GM06990 (cell line): ENCODE measurements around the gene CALU.

ENCODE experiments used
- DNase-seq: peaks from one replicate; pipeline ENCODE4 v3.0.0-alpha.2; 2011; ENCODE audit not compliant: insufficient read length; ENCODE audit errors: extremely low read depth
- H3K27me3 ChIP-seq: replicated peaks from 2 replicates; pipeline ENCODE4 v1.6.0; 2011; ENCODE audit warnings: low read length; ENCODE audit not compliant: control insufficient read depth, insufficient read depth
- H3K36me3 ChIP-seq: 2 replicates; pipeline ENCODE4 v1.5.1; 2011; ENCODE audit warnings: low read length; ENCODE audit not compliant: control insufficient read depth, insufficient read depth
- H3K4me3 ChIP-seq: replicated peaks from 2 replicates; pipeline ENCODE4 v1.5.1; 2011; ENCODE audit warnings: low read depth, mild to moderate bottlenecking, control low read depth, low read length
- TF ChIP-seq, protein P1 (sequence below): IDR thresholded peaks from 2 replicates; pipeline ENCODE4 v1.5.1; 2011; ENCODE audit warnings: low read length, control low read depth, mild to moderate bottlenecking, inconsistent platforms; ENCODE audit not compliant: insufficient read depth, poor library complexity, severe bottlenecking

CALU gene

DNA sequence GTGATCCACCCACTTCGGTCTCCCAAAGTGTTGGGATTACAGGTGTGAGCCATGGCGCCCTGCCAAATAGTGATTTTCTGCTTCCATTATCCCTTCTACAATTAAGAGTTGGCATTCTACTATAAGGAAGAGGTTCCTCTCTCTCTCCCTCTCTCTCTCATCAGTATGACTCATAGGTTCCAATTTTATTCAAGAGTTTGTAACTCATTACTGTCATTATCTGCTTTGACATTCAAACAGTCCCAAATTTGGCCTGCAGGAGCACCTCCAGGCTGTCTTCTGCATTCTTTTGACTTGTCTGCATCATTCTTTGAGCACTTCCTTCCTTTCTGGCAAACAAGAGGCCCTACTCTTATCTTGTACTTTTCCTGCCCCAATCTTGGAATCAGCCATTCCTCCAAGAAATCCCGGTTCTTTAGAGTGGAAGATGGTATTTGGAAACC lies 33.2 kb upstream of the CALU start:
- DNase-seq: no peak
- H3K4me3 ChIP-seq: no peak overlapping the region
- TF ChIP-seq, protein P1, sequence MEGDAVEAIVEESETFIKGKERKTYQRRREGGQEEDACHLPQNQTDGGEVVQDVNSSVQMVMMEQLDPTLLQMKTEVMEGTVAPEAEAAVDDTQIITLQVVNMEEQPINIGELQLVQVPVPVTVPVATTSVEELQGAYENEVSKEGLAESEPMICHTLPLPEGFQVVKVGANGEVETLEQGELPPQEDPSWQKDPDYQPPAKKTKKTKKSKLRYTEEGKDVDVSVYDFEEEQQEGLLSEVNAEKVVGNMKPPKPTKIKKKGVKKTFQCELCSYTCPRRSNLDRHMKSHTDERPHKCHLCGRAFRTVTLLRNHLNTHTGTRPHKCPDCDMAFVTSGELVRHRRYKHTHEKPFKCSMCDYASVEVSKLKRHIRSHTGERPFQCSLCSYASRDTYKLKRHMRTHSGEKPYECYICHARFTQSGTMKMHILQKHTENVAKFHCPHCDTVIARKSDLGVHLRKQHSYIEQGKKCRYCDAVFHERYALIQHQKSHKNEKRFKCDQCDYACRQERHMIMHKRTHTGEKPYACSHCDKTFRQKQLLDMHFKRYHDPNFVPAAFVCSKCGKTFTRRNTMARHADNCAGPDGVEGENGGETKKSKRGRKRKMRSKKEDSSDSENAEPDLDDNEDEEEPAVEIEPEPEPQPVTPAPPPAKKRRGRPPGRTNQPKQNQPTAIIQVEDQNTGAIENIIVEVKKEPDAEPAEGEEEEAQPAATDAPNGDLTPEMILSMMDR: no peak
- no peaks in the 10 kb centered on the region; the same call in 1 of the 2 replicates for H3K27me3 ChIP-seq
- H3K36me3 ChIP-seq: no peaks in the 10 kb centered on the region

DNA sequence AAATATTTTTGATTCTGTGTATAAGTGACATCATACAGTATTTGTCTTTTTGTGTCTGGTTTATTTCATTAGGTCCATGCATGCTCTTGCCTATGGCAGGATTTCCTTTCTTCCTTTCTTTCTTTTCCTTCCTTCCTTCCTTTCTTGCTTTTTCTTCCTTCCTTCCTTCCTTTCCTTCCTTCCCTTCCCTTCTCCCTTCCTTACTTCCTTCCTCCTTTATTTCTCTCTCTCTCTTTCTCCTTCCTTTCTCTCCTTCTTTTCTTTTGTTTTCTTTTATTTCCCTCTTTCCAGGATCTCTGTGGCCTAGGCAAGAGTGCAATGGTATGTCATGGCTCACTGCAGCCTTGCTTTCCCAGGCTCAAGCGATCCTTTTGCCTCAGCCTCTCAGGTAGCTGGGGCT lies 31.4 kb upstream of the CALU start:
- TF ChIP-seq, protein P1: no peak
- no peaks in the 10 kb centered on the region for H3K36me3 ChIP-seq

DNA sequence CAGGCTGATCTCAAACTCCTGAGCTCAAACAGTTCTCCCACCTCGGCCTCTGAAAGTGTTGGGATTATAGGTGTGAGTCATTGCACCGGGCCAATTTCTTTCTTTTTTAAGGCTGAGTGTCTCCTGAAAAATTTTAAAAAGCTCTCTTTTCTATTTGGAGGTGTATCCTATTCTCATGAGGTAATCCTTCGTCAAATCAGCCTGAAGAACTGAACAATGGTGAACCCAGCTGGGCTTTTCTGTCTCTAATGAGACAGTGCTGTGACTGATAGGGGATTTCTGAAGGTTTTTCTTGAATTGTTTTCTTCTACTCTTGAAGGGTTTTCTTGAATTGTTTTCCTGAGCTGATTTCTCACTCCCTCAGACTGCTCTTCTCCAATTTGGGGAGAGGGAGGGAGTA lies 30.9 kb upstream of the CALU start:
- TF ChIP-seq, protein P1: no peak
- H3K36me3 ChIP-seq: no peaks in the 10 kb centered on the region
- no peak for DNase-seq
- no peak overlapping the region for H3K4me3 ChIP-seq
- no peaks in the 10 kb centered on the region; the same call in 1 of the 2 replicates for H3K27me3 ChIP-seq

More for the DNA sequence above, 31.4 kb upstream of the CALU start:
- H3K27me3 ChIP-seq: no peaks in the 10 kb centered on the region; the same call in 1 of the 2 replicates
- DNase-seq: no peak
- no peak overlapping the region for H3K4me3 ChIP-seq

DNA sequence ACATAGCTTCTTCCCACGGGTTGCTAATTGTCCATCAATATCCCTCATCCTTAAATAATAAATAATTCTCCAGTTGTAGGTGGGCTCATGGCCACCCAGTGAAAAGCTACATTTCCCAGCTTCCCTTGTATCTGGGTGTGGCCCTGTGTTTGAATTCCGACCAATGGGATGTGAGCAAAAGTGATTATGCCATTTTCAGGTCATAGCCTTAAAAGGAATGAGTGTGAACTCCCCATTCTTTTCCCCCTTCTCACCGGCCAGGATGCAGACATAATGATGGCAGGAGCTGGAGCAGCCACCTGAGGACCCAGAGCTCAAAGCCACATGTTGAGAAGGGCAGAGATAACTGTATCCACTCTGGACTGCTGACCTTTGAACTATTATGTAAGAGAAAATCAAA lies 30.3 kb upstream of the CALU start:
- Histone ChIP-seq H3K36me3 (no peaks in the 10 kb centered on the region), H3K4me3 (no peak overlapping the region), H3K27me3 (no peaks in the 10 kb centered on the region; the same call in 1 of the 2 replicates)
- TF ChIP-seq, protein P1: no peak
- DNase-seq: no peak

DNA sequence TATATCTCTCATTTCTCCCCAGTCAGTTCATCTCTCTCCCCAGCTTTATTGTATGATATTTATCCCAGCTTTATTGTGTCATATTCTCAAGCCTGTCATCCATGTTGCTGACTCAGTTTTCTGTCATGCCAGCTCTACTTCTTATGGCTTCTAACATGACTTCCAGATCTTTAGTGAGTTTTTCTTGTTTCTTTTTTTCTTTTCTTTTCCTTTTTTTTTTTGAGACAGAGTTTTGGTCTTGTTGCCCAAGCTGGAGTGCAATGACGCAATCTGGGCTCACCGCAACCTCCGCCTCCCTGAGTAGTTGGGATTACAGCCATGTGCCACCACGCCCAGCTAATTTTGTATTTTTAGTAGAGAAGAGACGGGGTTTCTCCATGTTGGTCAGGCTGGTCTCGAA lies 28.7 kb upstream of the CALU start:
- DNase-seq: no peak
- Histone ChIP-seq H3K36me3 (no peaks in the 10 kb centered on the region), H3K4me3 (no peak overlapping the region), H3K27me3 (peaks cover 2% of the 10 kb centered on the region; the same call in 1 of the 2 replicates)
- TF ChIP-seq, protein P1: no peak

DNA sequence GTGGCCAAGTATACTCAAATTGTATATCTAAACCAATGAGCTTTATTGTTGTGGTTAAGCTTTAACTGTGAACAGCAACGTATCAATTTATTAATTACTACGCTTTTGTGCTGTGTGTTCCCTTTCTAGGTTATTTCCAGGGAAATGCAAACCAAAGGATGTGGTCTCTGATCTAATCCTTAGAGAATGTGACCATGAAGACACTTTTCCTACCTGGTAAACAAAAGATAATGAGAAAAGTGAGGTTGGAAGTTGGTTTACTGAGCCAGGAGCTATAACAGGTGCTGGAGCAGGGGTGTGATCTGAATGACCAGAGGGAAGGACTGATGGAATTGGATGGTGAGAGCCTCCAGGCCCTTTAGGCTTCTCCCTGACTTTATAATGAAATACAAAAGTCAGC lies 25.4 kb upstream of the CALU start:
- H3K4me3 ChIP-seq: no peak overlapping the region
- DNase-seq: no peak
- H3K36me3 ChIP-seq: no peaks in the 10 kb centered on the region
- TF ChIP-seq, protein P1: no peak
- peaks cover 2% of the 10 kb centered on the region; the same call in 1 of the 2 replicates for H3K27me3 ChIP-seq
